ENCODE results near the gene ROBO2. TPM values are rescaled to one million over a fixed set of nuclear protein-coding genes. Genes with fewer than 3 reads are reported as not detected.

ROBO2 gene
- total RNA-seq, 1 experiment from 2014 or later: not detected

DNA sequence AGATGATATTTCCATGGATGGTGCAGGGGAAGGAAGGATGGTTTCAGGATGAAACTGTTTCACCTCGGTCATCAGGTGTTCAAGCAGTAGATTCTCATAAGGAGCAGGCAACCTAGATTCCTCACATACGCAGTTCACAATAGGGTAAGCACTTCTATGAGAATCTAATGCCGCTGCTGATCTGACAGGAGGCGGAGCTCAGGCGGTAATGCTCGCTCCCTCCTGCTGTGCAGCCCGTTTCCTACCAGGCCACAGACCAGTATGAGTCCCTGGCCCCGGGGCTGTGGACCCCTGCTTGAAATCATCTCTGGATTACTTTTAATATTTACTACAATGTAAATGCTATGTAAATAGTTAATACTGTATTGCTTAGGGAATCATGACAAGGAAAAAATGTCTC, 241.8 kb downstream of the ROBO2 start (continued):
- TF ChIP-seq YY1 (IDR thresholded peaks at IDR 0.05; ENCODE audit: extremely low read depth, insufficient replicate concordance, low read depth, low read length): no peak

GRCh38 chr3:77283108-77283507, 243.2 kb downstream of the ROBO2 start:
- TF ChIP-seq RAD21 (IDR thresholded peaks at IDR 0.05; ENCODE audit: low read depth): no peak
- TF ChIP-seq, protein P1, sequence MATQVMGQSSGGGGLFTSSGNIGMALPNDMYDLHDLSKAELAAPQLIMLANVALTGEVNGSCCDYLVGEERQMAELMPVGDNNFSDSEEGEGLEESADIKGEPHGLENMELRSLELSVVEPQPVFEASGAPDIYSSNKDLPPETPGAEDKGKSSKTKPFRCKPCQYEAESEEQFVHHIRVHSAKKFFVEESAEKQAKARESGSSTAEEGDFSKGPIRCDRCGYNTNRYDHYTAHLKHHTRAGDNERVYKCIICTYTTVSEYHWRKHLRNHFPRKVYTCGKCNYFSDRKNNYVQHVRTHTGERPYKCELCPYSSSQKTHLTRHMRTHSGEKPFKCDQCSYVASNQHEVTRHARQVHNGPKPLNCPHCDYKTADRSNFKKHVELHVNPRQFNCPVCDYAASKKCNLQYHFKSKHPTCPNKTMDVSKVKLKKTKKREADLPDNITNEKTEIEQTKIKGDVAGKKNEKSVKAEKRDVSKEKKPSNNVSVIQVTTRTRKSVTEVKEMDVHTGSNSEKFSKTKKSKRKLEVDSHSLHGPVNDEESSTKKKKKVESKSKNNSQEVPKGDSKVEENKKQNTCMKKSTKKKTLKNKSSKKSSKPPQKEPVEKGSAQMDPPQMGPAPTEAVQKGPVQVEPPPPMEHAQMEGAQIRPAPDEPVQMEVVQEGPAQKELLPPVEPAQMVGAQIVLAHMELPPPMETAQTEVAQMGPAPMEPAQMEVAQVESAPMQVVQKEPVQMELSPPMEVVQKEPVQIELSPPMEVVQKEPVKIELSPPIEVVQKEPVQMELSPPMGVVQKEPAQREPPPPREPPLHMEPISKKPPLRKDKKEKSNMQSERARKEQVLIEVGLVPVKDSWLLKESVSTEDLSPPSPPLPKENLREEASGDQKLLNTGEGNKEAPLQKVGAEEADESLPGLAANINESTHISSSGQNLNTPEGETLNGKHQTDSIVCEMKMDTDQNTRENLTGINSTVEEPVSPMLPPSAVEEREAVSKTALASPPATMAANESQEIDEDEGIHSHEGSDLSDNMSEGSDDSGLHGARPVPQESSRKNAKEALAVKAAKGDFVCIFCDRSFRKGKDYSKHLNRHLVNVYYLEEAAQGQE (IDR thresholded peaks at IDR 0.05; ENCODE audit: low read depth): no peak
- TF ChIP-seq, protein P2, sequence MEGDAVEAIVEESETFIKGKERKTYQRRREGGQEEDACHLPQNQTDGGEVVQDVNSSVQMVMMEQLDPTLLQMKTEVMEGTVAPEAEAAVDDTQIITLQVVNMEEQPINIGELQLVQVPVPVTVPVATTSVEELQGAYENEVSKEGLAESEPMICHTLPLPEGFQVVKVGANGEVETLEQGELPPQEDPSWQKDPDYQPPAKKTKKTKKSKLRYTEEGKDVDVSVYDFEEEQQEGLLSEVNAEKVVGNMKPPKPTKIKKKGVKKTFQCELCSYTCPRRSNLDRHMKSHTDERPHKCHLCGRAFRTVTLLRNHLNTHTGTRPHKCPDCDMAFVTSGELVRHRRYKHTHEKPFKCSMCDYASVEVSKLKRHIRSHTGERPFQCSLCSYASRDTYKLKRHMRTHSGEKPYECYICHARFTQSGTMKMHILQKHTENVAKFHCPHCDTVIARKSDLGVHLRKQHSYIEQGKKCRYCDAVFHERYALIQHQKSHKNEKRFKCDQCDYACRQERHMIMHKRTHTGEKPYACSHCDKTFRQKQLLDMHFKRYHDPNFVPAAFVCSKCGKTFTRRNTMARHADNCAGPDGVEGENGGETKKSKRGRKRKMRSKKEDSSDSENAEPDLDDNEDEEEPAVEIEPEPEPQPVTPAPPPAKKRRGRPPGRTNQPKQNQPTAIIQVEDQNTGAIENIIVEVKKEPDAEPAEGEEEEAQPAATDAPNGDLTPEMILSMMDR (IDR thresholded peaks at IDR 0.05 in 2 of 3, conservative IDR thresholded peaks at IDR 0.05 in 1 of 3; ENCODE audit: borderline replicate concordance in 1 of 3, insufficient read depth in 1 of 3, low read depth in 2 of 3, low read length in 2 of 3): no peak
- TF ChIP-seq POLR2A (IDR thresholded peaks at IDR 0.05; ENCODE audit: borderline replicate concordance, extremely low read depth, insufficient read depth, insufficient read length): no peak
- no peak for TF ChIP-seq CEBPB (IDR thresholded peaks at IDR 0.05; ENCODE audit: low read depth)
- no peaks in the 10 kb centered on the region for H3K27me3 ChIP-seq (ENCODE audit: insufficient read depth, low read length)
- H3K4me1 ChIP-seq (ENCODE audit: control insufficient read depth in 1 of 2, insufficient read depth in 2 of 2, low read length in 2 of 2): no peaks in the 10 kb centered on the region
- H2AFZ ChIP-seq (ENCODE audit: low read depth, low read length, poor library complexity, severe bottlenecking): no peak overlapping the region
- no peak overlapping the region for H3K27ac ChIP-seq (ENCODE audit: low read depth, low read length)
- peaks cover 0 to 19% of the 10 kb centered on the region in 2 experiments; a peak in 1 of 4 replicates for H3K9me3 ChIP-seq (ENCODE audit: control insufficient read depth in 1 of 2, insufficient read depth in 1 of 2, low read depth in 1 of 2, low read length in 2 of 2)
- H3K4me3 ChIP-seq (replicated peaks in 1 of 2; ENCODE audit: low read depth in 1 of 2, low read length in 2 of 2): no peak overlapping the region
- ChIA-PET POLR2A (no interaction called here), RAD21 (ENCODE audit: low non-redundant PET in 1 of 2, low total read pairs in 2 of 2, uncharacterized antibody in 2 of 2, unreplicated experiment in 2 of 2) (no interaction called here), CTCF (no interaction called here)
- ATAC-seq (no peak), DNase-seq (ENCODE audit: low read depth, low spot score) (no peak)
- no peak overlapping the region for H3K4me2 ChIP-seq (ENCODE audit: low read length)
- H4K20me1 ChIP-seq (ENCODE audit: insufficient read depth): no peaks in the 10 kb centered on the region
- no TSS peak for BruUV-seq (replicated peaks)
- no peaks in the 10 kb centered on the region for H3K36me3 ChIP-seq (ENCODE audit: control insufficient read depth in 1 of 2, insufficient read depth in 2 of 2, low read length in 2 of 2)
- no peak overlapping the region for H3K9ac ChIP-seq (ENCODE audit: low read length)
- no peaks in the 10 kb centered on the region for H3K79me2 ChIP-seq (ENCODE audit: insufficient read depth, low read length)
- no peaks in the 10 kb centered on the region for H3K9me2 ChIP-seq (ENCODE audit: insufficient read depth)
- intact Hi-C loops (cut with micrococcal nuclease): no loop called here

All from HCT116 (cell line).